Thyroid gland (tissue), 4 donors: ENCODE results near the gene FBLN5.

Source experiments
- POLR2A ChIP-seq, 2 donors: fragments of 450-650 bp; IDR thresholded peaks; one replicate each; pipeline ENCODE4 v1.6.1; 2017; ENCODE audit warnings: antibody characterized with exemption in 2 of 2, mild to moderate bottlenecking in 2 of 2, moderate library complexity in 1 of 2
- TF ChIP-seq, protein P1 (sequence below), 6 experiments: fragments of 200-600 bp in 3 of 6; fragments of 450-650 bp in 3 of 6; sonication (generic) in 3 of 6; IDR thresholded peaks; one replicate each; pipeline ENCODE4 v1.5.1; 2016 to 2019; ENCODE audit warnings: antibody characterized with exemption in 6 of 6, mild to moderate bottlenecking in 2 of 6, inconsistent platforms in 1 of 6, moderate library complexity in 1 of 6

DNA sequence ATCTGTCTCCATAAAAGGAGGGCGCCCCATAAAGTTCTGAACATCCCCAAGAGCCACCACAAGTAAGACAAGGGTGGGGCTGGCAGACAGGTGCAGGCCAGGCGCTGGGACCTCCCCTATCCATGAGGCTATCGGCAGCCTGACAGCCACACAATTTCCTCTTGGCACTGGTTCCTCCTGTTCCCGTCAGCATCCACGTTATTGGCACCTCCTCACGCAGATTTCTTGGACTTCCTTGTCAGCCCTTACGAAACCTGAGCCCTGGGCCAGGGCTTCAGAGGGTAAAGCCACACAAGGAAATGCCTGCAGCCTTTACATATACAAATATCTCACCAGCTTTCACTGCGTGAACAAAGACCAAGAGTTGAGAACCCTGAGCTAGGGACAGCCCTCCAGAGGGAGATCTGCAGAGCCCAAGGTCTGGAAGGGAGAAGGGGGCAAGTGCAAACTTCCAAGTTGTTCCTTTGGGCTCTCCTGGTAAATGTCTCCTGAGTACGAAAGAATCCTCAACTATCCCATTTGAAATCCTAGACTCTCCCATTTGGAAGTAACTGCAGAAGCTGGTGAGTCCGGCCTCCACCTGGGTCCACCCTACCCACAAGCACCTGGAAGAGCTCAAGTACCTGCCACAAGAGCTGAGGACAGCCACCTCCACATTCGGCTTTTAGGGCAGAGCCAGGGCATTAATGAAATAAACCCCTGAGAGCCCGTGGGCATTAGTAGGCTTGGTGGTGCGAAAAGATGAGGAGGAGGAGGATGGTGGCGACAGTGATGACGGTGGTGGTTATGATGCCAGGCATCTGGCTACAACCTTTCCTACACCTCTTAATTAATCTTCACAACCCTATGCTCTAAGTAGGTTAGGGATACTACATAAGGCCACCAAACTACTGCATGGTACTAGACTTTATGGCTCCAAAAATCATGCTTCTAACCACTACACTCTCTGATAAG is 74.7 kb downstream of the FBLN5 start:
- TF ChIP-seq POLR2A (IDR thresholded peaks at IDR 0.05), result no peak
- TF ChIP-seq, protein P1, sequence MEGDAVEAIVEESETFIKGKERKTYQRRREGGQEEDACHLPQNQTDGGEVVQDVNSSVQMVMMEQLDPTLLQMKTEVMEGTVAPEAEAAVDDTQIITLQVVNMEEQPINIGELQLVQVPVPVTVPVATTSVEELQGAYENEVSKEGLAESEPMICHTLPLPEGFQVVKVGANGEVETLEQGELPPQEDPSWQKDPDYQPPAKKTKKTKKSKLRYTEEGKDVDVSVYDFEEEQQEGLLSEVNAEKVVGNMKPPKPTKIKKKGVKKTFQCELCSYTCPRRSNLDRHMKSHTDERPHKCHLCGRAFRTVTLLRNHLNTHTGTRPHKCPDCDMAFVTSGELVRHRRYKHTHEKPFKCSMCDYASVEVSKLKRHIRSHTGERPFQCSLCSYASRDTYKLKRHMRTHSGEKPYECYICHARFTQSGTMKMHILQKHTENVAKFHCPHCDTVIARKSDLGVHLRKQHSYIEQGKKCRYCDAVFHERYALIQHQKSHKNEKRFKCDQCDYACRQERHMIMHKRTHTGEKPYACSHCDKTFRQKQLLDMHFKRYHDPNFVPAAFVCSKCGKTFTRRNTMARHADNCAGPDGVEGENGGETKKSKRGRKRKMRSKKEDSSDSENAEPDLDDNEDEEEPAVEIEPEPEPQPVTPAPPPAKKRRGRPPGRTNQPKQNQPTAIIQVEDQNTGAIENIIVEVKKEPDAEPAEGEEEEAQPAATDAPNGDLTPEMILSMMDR (IDR thresholded peaks at IDR 0.05), result no peak
